Spleen (tissue), 7 donors: ENCODE results near the gene DAPK1.

Source experiments
- POLR2A ChIP-seq, 3 donors: fragments of 450-650 bp; IDR thresholded peaks; one replicate each; pipeline ENCODE4 v1.5.1; 2017; ENCODE audit warnings: antibody characterized with exemption in 3 of 3, mild to moderate bottlenecking in 1 of 3
- POLR2AphosphoS5 ChIP-seq, 3 donors: sonication (generic); formaldehyde crosslinking; IDR thresholded peaks; one replicate each; pipeline ENCODE4 v1.5.1; 2017; ENCODE audit warnings: antibody characterized with exemption in 3 of 3
- TF ChIP-seq, protein P1 (sequence below), 11 experiments: fragments of 200-600 bp in 7 of 11; fragments of 450-650 bp in 4 of 11; sonication (generic) in 4 of 11; IDR thresholded peaks in 8 of 11; conservative IDR thresholded peaks in 3 of 11; 1 replicate in 7 of 11; 2 replicates in 4 of 11; pipeline versions ENCODE4 v1.4.0 to v1.8.0; 2016 to 2021; ENCODE audit warnings: antibody characterized with exemption in 11 of 11, inconsistent platforms in 4 of 11, mild to moderate bottlenecking in 1 of 11
- donor health status: DM: no; HTN: no; CAD: no; lungs with moderate emphysema.
- donor health status: DM: no; HTN: no; CAD: no.
- donor health status: DM: no; HTN: no; CAD: no.

DNA sequence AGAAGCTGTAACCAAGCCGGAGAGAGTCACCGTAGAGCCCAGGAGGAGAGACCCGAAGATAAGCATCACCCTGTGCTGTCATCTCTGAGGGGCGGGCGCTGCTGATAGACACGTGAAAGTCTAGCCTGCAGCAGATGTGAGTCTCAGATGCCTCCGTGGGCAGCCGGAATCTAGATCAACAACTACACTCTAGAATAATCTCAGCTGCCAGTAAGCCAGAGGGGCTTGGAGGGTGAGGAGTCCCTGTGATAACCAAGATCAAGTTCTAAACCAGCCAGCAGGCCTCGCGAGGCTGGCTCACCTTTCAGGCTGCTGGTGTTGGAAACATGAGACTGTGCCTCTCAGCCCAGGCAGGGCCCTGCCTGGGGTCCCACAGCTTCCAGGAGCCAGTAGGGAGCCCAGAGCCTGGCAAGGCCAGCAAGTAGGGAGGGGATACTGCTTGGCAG is 54.1 kb downstream of the DAPK1 start:
- TF ChIP-seq, protein P1, sequence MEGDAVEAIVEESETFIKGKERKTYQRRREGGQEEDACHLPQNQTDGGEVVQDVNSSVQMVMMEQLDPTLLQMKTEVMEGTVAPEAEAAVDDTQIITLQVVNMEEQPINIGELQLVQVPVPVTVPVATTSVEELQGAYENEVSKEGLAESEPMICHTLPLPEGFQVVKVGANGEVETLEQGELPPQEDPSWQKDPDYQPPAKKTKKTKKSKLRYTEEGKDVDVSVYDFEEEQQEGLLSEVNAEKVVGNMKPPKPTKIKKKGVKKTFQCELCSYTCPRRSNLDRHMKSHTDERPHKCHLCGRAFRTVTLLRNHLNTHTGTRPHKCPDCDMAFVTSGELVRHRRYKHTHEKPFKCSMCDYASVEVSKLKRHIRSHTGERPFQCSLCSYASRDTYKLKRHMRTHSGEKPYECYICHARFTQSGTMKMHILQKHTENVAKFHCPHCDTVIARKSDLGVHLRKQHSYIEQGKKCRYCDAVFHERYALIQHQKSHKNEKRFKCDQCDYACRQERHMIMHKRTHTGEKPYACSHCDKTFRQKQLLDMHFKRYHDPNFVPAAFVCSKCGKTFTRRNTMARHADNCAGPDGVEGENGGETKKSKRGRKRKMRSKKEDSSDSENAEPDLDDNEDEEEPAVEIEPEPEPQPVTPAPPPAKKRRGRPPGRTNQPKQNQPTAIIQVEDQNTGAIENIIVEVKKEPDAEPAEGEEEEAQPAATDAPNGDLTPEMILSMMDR (IDR thresholded peaks at IDR 0.05 in 8 of 11, conservative IDR thresholded peaks at IDR 0.05 in 3 of 11) = no peak
- TF ChIP-seq POLR2AphosphoS5 (IDR thresholded peaks at IDR 0.05) (no peak), POLR2A (IDR thresholded peaks at IDR 0.05) (no peak)
